ENCODE data around the gene SUCO. TPM values are rescaled to one million over a fixed set of nuclear protein-coding genes. Genes with fewer than 3 reads are reported as not detected.

Gene SUCO
- total and polyA plus RNA-seq, 2 of the 13 experiments (the other 11 are each of a cell fraction or from before 2014, with no cell fraction given), result 12.6 to 25.5 TPM

GRCh38 chr1:172540635-172541034, 7.7 kb downstream of the SUCO start:
- no peaks in the 10 kb centered on the region for H3K27me3 ChIP-seq (ENCODE audit: control insufficient read depth in 1 of 2, insufficient read depth in 2 of 2, low read length in 2 of 2)
- peaks cover 46% of the 10 kb centered on the region for H3K4me1 ChIP-seq (ENCODE audit: insufficient read depth, low read length)
- FAIRE-seq (no peak), DNase-seq (ENCODE audit: low spot score) (no peak), ATAC-seq (no peak)
- no peak overlapping the region for H2AFZ ChIP-seq (ENCODE audit: low read length)
- intact Hi-C loops (cut with micrococcal nuclease; ENCODE audit: unreplicated experiment), result no loop called here
- H3K9me3 ChIP-seq (ENCODE audit: low read length), result no peaks in the 10 kb centered on the region
- H3K36me3 ChIP-seq (replicated peaks in 1 of 2; ENCODE audit: control insufficient read depth in 1 of 2, insufficient read depth in 2 of 2, low read length in 2 of 2), result no peaks in the 10 kb centered on the region; a peak in 2 of 5 replicates
- no peak overlapping the region for H3K27ac ChIP-seq (ENCODE audit: extremely low read length, insufficient read depth, low read length)
- no peak overlapping the region for H3K9ac ChIP-seq (ENCODE audit: insufficient read depth, low read depth, low read length)
- ChIA-PET CTCF (ENCODE audit: low intra/inter-chr PET ratio, low total read pairs) (no interaction called here), POLR2A (no interaction called here)
- in situ Hi-C loops (cut with HindIII; ENCODE audit: extremely low pct_ligation_motif_present, low pct_unique_long_range_greater_than_20kb), result no loop called here
- H3K4me2 ChIP-seq (ENCODE audit: low read depth, low read length), result no peak overlapping the region
- no TSS peak for BruUV-seq (replicated peaks)
- peaks cover 97% of the 10 kb centered on the region for H3K79me2 ChIP-seq (ENCODE audit: insufficient read depth, low read length)
- 0 out of 2 replicates have a peak, but pooled peaks cover 10% of the 10 kb centered on the region for H4K20me1 ChIP-seq (ENCODE audit: insufficient read depth, low read length)
- TF ChIP-seq ONECUT2 (CRISPR knock-in tag; IDR thresholded peaks at IDR 0.05) (no peak), RFXAP (CRISPR knock-in tag; IDR thresholded peaks at IDR 0.05; ENCODE audit: borderline replicate concordance) (no peak), GATAD2A (CRISPR knock-in tag; IDR thresholded peaks at IDR 0.05) (no peak), ZBTB42 (CRISPR knock-in tag; IDR thresholded peaks at IDR 0.05) (no peak), SP140L (CRISPR knock-in tag; IDR thresholded peaks at IDR 0.05; ENCODE audit: borderline replicate concordance) (no peak), ZMAT3 (CRISPR knock-in tag; conservative IDR thresholded peaks at IDR 0.05) (no peak), ZNF34 (CRISPR knock-in tag; IDR thresholded peaks at IDR 0.05; ENCODE audit: borderline replicate concordance) (no peak), IRF9 (CRISPR knock-in tag; IDR thresholded peaks at IDR 0.05; ENCODE audit: borderline replicate concordance) (no peak), PRDM4 (CRISPR knock-in tag; IDR thresholded peaks at IDR 0.05; ENCODE audit: borderline replicate concordance) (no peak), TAF15 (IDR thresholded peaks at IDR 0.05; ENCODE audit: low read depth, low read length, poor library complexity, severe bottlenecking) (no peak)
- no peak overlapping the region for H3K4me3 ChIP-seq (replicated peaks in 1 of 3; ENCODE audit: insufficient read depth in 1 of 3, low read depth in 2 of 3, low read length in 3 of 3)

Data from HepG2 (cell line).